ENCODE data around the gene GNG4.

GRCh38 chr1:235552146-235552716, 97.4 kb downstream of the GNG4 start:
- TF ChIP-seq CTCF (IDR thresholded peaks at IDR 0.05; ENCODE audit: low read length): no peak
- no peak for TF ChIP-seq EZH2phosphoT487 (IDR thresholded peaks at IDR 0.05; ENCODE audit: low read length)
